MM.1S (cell line): ENCODE results near the gene RELA.

ENCODE experiments used
- DNase-seq: peaks from one replicate; pipeline ENCODE4 v3.0.0-alpha.2; 2015
- H2AFZ ChIP-seq: fragments of 300-600 bp; sonication (generic); 2 replicates; pipeline ENCODE4 v1.6.0; 2016; ENCODE audit warnings: antibody characterized with exemption, low read length
- H3F3A ChIP-seq: fragments of 300-600 bp; sonication (generic); 2 replicates; pipeline ENCODE4 v1.6.1; 2016; ENCODE audit warnings: mild to moderate bottlenecking, antibody characterized with exemption, low read length, moderate library complexity, mixed read lengths; ENCODE audit not compliant: insufficient read depth
- H3K27ac ChIP-seq: fragments of 300-600 bp; sonication (generic); 2 replicates; pipeline ENCODE4 v1.5.1; 2016; ENCODE audit warnings: mild to moderate bottlenecking, low read length
- H3K27me3 ChIP-seq: fragments of 300-600 bp; sonication (generic); replicated peaks from 2 replicates; pipeline ENCODE4 v1.6.0; 2016; ENCODE audit warnings: low read length; ENCODE audit not compliant: insufficient read depth
- H3K36me3 ChIP-seq: fragments of 300-600 bp; sonication (generic); replicated peaks from 2 replicates; pipeline ENCODE4 v1.6.1; 2016; ENCODE audit warnings: mild to moderate bottlenecking, low read length, mixed read lengths; ENCODE audit not compliant: insufficient read depth
- H3K4me1 ChIP-seq: fragments of 300-600 bp; sonication (generic); 2 replicates; pipeline ENCODE4 v1.6.1; 2016; ENCODE audit warnings: low read length, mixed read lengths
- H3K4me2 ChIP-seq: fragments of 300-600 bp; sonication (generic); 2 replicates; pipeline ENCODE4 v1.6.0; 2016; ENCODE audit warnings: low read depth, low read length
- H3K4me3 ChIP-seq: fragments of 300-600 bp; sonication (generic); 2 replicates; pipeline ENCODE4 v1.5.1; 2016; ENCODE audit warnings: low read length, mixed read lengths
- H3K79me2 ChIP-seq: fragments of 300-600 bp; sonication (generic); 2 replicates; pipeline ENCODE4 v1.6.1; 2016; ENCODE audit warnings: mixed run types, low read length, mixed read lengths
- H3K9ac ChIP-seq: fragments of 300-600 bp; sonication (generic); 2 replicates; pipeline ENCODE4 v1.6.1; 2016; ENCODE audit warnings: low read length, mixed read lengths
- H3K9me2 ChIP-seq: fragments of 300-600 bp; sonication (generic); replicated peaks from 2 replicates; pipeline ENCODE4 v1.6.1; 2016; ENCODE audit warnings: mild to moderate bottlenecking, low read length, mixed read lengths; ENCODE audit not compliant: insufficient read depth
- H3K9me3 ChIP-seq: fragments of 300-600 bp; sonication (generic); replicated peaks from 2 replicates; pipeline ENCODE4 v1.6.1; 2016; ENCODE audit warnings: mild to moderate bottlenecking, low read length, mixed read lengths; ENCODE audit not compliant: insufficient read depth
- H4K20me1 ChIP-seq: fragments of 300-600 bp; sonication (generic); 2 replicates; pipeline ENCODE4 v1.6.1; 2016; ENCODE audit warnings: mild to moderate bottlenecking, low read length, moderate library complexity, mixed read lengths; ENCODE audit not compliant: insufficient read depth
- EZH2 ChIP-seq: fragments of 300-600 bp; sonication (generic); optimal IDR thresholded peaks from 2 replicates; pipeline ENCODE3; 2017; ENCODE audit warnings: low read depth, mild to moderate bottlenecking, antibody characterized with exemption, low read length, mixed read lengths
- EZH2phosphoT487 ChIP-seq: fragments of 300-600 bp; sonication (generic); IDR thresholded peaks from 2 replicates; pipeline ENCODE4 v1.6.1; 2018; ENCODE audit warnings: antibody characterized with exemption, low read length
- TF ChIP-seq, protein P1 (sequence below): fragments of 300-600 bp; sonication (generic); IDR thresholded peaks from 2 replicates; pipeline ENCODE4 v1.5.1; 2016; ENCODE audit warnings: antibody characterized with exemption, low read length, mixed read lengths

RELA gene

DNA sequence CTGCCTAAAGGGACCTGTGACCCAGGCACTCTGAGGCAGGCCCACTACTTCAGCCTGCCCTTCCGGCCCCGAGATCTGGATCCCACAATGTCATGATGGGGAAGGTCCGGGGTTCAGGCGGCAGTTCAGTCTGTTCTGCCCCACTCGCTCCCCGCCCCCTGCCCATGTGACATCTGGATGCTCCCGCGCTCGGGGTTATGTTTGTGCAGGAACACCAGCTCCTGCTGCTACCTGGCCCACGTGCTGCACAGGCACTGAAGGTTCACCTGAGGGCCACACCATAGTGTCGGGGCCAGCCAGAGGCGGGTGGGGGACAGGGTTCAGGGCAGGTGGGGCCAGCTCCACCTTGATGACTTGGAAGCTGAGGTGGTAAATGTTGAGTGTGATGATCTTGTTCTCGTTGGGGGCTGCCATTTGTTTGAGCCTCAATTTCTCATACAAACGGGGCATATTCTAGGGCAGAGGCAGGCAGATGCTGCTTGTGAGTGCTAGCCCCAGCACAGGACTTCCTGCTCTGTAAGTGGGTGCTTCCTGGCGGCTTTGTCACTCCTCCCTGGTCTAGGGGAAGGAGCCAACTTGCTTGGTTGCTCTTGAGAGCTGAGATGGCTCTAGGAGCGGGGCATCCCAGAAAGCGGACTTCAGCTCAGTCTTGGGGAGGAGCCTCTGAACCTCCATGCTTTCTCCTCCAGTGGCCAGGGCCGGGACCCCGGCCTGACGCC, 29.2 kb downstream of the RELA start:
- Histone ChIP-seq H3K27ac (no peak overlapping the region), H4K20me1 (no peaks in the 10 kb centered on the region), H3K4me3 (no peak overlapping the region), H3K9me2 (no peaks in the 10 kb centered on the region), H3K36me3 (0 out of 2 replicates have a peak, but pooled peaks cover 6% of the 10 kb centered on the region), H2AFZ (no peak overlapping the region), H3K27me3 (no peaks in the 10 kb centered on the region), H3K4me2 (no peak overlapping the region), H3F3A (peaks cover 13% of the 10 kb centered on the region), H3K9ac (no peak overlapping the region), H3K79me2 (peaks cover 5% of the 10 kb centered on the region; the same call in 1 of the 2 replicates), H3K9me3 (no peaks in the 10 kb centered on the region), H3K4me1 (peaks cover 8% of the 10 kb centered on the region)
- DNase-seq: no peak
- TF ChIP-seq, protein P1, sequence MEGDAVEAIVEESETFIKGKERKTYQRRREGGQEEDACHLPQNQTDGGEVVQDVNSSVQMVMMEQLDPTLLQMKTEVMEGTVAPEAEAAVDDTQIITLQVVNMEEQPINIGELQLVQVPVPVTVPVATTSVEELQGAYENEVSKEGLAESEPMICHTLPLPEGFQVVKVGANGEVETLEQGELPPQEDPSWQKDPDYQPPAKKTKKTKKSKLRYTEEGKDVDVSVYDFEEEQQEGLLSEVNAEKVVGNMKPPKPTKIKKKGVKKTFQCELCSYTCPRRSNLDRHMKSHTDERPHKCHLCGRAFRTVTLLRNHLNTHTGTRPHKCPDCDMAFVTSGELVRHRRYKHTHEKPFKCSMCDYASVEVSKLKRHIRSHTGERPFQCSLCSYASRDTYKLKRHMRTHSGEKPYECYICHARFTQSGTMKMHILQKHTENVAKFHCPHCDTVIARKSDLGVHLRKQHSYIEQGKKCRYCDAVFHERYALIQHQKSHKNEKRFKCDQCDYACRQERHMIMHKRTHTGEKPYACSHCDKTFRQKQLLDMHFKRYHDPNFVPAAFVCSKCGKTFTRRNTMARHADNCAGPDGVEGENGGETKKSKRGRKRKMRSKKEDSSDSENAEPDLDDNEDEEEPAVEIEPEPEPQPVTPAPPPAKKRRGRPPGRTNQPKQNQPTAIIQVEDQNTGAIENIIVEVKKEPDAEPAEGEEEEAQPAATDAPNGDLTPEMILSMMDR: no peak
- no peak for TF ChIP-seq EZH2

DNA sequence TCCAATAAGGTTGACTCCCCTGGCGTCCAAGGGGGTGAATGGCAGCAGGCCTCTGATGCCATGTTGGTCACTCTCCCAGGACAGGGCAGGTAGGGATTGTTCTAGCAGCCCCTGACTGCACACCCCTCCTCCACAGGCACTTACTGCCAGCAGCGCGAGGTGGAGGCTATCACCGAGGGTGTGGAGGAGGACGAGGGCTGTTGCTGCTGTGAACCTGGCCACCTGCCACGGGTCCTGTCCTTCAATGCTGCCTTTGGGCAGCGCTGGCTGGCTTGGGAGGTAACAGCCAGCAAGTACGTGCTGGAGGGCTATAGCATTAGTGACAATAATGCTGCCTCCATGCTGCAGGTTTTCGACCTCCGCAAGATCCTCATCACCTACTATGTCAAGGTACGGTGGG, 32.5 kb downstream of the RELA start:
- H3K27ac ChIP-seq: no peak overlapping the region
- 0 out of 2 replicates have a peak, but pooled peaks cover 5% of the 10 kb centered on the region for H3K79me2 ChIP-seq
- H3K4me3 ChIP-seq: no peak overlapping the region
- no peak overlapping the region for H2AFZ ChIP-seq
- H3K4me1 ChIP-seq: no peaks in the 10 kb centered on the region
- no peak overlapping the region for H3K9ac ChIP-seq
- H3K9me2 ChIP-seq: no peaks in the 10 kb centered on the region
- H3K9me3 ChIP-seq: no peaks in the 10 kb centered on the region
- H3K36me3 ChIP-seq: 0 out of 2 replicates have a peak, but pooled peaks cover 9% of the 10 kb centered on the region
- H4K20me1 ChIP-seq: no peaks in the 10 kb centered on the region; the same call in 1 of the 2 replicates
- TF ChIP-seq EZH2 (no peak), EZH2phosphoT487 (no peak)
- TF ChIP-seq, protein P1: no peak
- H3K4me2 ChIP-seq: no peak overlapping the region
- H3K27me3 ChIP-seq: no peaks in the 10 kb centered on the region
- DNase-seq: no peak
- no peaks in the 10 kb centered on the region for H3F3A ChIP-seq

DNA sequence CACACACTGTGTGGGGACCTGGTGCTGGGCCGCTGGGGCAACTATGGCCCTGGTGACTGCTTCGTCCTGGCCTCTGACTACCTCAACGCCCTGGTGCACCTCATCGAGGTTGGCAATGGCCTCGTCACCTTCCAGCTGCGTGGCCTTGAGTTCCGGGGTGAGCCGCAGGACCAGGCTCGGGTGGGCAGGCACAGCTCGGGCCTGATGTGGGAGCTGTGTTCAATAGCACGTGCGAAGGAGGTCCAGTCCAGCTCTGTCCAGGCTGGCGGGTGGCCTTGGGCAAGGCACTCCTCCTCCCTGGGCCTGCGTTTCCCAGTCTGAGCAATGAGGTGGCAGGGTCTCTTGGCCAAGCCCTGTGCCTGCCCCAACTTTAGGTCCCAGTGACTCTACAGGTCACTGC, 33.1 kb downstream of the RELA start:
- Histone ChIP-seq H3F3A (no peaks in the 10 kb centered on the region), H4K20me1 (no peaks in the 10 kb centered on the region; the same call in 1 of the 2 replicates), H3K36me3 (0 out of 2 replicates have a peak, but pooled peaks cover 9% of the 10 kb centered on the region), H3K4me1 (no peaks in the 10 kb centered on the region), H3K9ac (no peak overlapping the region), H3K4me2 (no peak overlapping the region), H3K4me3 (no peak overlapping the region), H2AFZ (no peak overlapping the region), H3K9me2 (no peaks in the 10 kb centered on the region), H3K79me2 (0 out of 2 replicates have a peak, but pooled peaks cover 5% of the 10 kb centered on the region), H3K27ac (no peak overlapping the region), H3K27me3 (no peaks in the 10 kb centered on the region), H3K9me3 (no peaks in the 10 kb centered on the region)
- TF ChIP-seq, protein P1: no peak
- TF ChIP-seq EZH2: no peak
- TF ChIP-seq EZH2phosphoT487: no peak
- no peak for DNase-seq
